HEK293T (cell line): ENCODE measurements around the gene SLC44A5.

ENCODE experiments used
- ARNT ChIP-seq: fragments of 450-650 bp; IDR thresholded peaks from 2 replicates; pipeline ENCODE4 v1.6.1; 2017; ENCODE audit warnings: mild to moderate bottlenecking
- BHLHE40 ChIP-seq: fragments of 450-650 bp; IDR thresholded peaks from 2 replicates; pipeline ENCODE4 v1.6.1; 2016; ENCODE audit warnings: mild to moderate bottlenecking, moderate library complexity, borderline replicate concordance
- ELF4 ChIP-seq: fragments of 450-650 bp; IDR thresholded peaks from 2 replicates; pipeline ENCODE4 v1.6.1; 2017; ENCODE audit warnings: antibody characterized with exemption
- FOXA1 ChIP-seq: fragments of 450-650 bp; IDR thresholded peaks from 2 replicates; pipeline ENCODE4 v1.6.1; 2016; ENCODE audit warnings: mild to moderate bottlenecking
- FOXK2 ChIP-seq: fragments of 450-650 bp; IDR thresholded peaks from 2 replicates; pipeline ENCODE4 v1.6.1; 2016; ENCODE audit warnings: mild to moderate bottlenecking
- FOXM1 ChIP-seq: fragments of 450-650 bp; IDR thresholded peaks from 2 replicates; pipeline ENCODE4 v1.6.1; 2017; ENCODE audit warnings: mild to moderate bottlenecking, borderline replicate concordance
- L3MBTL2 ChIP-seq: fragments of 450-650 bp; conservative IDR thresholded peaks from 2 replicates; pipeline ENCODE4 v1.6.1; 2016; ENCODE audit warnings: mild to moderate bottlenecking
- NFRKB ChIP-seq: fragments of 450-650 bp; IDR thresholded peaks from 2 replicates; pipeline ENCODE4 v1.6.1; 2016; ENCODE audit warnings: mild to moderate bottlenecking, moderate library complexity
- SP1 ChIP-seq: fragments of 450-650 bp; IDR thresholded peaks from 2 replicates; pipeline ENCODE4 v1.6.1; 2017
- SUZ12 ChIP-seq: fragments of 450-650 bp; IDR thresholded peaks from 2 replicates; pipeline ENCODE4 v1.6.1; 2016; ENCODE audit warnings: mild to moderate bottlenecking
- TARDBP ChIP-seq: fragments of 450-650 bp; IDR thresholded peaks from 2 replicates; pipeline ENCODE4 v1.6.1; 2016
- ZNF384 ChIP-seq: fragments of 450-650 bp; IDR thresholded peaks from 2 replicates; pipeline ENCODE4 v1.6.1; 2016
- TF ChIP-seq, protein P1 (sequence below): fragments of 450-650 bp; IDR thresholded peaks from 2 replicates; pipeline ENCODE4 v1.6.1; 2016

DNA sequence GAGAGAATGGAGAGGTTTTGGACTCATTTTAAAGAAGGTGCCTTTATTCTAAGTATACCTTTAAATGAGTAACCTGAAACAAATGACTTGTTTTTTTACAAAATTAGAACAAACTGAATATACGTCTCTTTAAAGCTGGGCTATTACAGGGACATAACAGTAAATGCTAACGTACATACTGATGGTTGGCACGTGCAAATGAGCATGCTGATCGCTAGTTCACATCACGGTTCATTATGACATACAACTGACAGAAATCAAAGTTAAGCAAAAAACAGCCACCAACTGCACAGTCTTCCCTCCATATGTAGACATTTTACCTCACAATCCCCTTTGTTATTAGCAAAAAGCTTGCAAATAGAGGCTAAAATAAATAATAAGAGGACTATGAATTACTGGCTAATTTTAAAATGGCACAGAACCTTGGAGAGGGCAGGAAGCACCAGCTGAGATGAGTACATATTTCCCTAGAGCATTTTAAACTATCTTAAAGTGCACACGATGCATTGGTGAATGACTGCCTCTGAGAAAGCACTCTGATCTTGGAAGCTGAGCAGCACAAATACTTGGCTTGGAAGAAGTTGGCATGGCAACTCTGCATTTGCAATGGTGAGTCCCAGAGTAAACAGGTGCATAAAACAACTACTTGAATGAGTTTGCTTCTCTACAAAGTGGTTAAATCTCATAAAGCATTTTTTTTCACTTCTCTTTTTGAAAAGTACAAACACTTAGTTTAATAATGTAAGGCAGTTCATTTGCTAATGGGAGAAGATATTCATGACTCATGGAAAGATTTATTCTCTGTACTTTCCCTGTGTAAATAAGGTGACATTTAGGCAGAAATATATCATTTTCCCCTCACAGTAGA is 272.1 kb downstream of the SLC44A5 start:
- TF ChIP-seq L3MBTL2 (no peak), SP1 (no peak), TARDBP (no peak), ELF4 (no peak), SUZ12 (no peak), NFRKB (no peak), FOXA1 (0 out of 2 replicates have a peak, but pooled peaks have one; percentile 29), BHLHE40 (no peak), FOXM1 (no peak), FOXK2 (no peak), ZNF384 (no peak), ARNT (no peak)
- TF ChIP-seq, protein P1, sequence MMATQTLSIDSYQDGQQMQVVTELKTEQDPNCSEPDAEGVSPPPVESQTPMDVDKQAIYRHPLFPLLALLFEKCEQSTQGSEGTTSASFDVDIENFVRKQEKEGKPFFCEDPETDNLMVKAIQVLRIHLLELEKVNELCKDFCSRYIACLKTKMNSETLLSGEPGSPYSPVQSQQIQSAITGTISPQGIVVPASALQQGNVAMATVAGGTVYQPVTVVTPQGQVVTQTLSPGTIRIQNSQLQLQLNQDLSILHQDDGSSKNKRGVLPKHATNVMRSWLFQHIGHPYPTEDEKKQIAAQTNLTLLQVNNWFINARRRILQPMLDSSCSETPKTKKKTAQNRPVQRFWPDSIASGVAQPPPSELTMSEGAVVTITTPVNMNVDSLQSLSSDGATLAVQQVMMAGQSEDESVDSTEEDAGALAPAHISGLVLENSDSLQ: no peak
